Thoracic aorta (tissue), 2 donors: ENCODE data around the gene GRK1. TPM values are rescaled to one million over a fixed set of nuclear protein-coding genes. Genes with fewer than 3 reads are reported as not detected.

ENCODE experiments used
- ATAC-seq: fragments of 150-250 bp; one replicate; pipeline ENCODE4 v1.8.0; 2017; ENCODE audit warnings: low read depth; ENCODE audit not compliant: insufficient number of reproducible peaks, low FRiP score
- DNase-seq: peaks from one replicate; pipeline ENCODE4 v3.0.0-alpha.2; 2020; ENCODE audit warnings: low spot score
- H3K27ac ChIP-seq, 2 donors: fragments of 200-600 bp; sonication (generic); 1 replicate in 1 of 2; 2 replicates in 1 of 2; pipeline ENCODE4 v1.5.1; 2016; ENCODE audit warnings: mild to moderate bottlenecking in 2 of 2, moderate library complexity in 2 of 2
- H3K27me3 ChIP-seq: fragments of 200-600 bp; sonication (generic); replicated peaks from 2 replicates; pipeline ENCODE4 v1.6.0; 2016; ENCODE audit warnings: mild to moderate bottlenecking; ENCODE audit not compliant: insufficient read depth
- H3K36me3 ChIP-seq: fragments of 200-600 bp; sonication (generic); one replicate; pipeline ENCODE4 v1.5.1; 2016
- H3K4me1 ChIP-seq, 2 donors: fragments of 200-600 bp; sonication (generic); 1 replicate in 1 of 2; 2 replicates in 1 of 2; pipeline versions ENCODE4 v1.5.1 to v1.6.0; 2016; ENCODE audit warnings: low read depth in 2 of 2, mild to moderate bottlenecking in 1 of 2; ENCODE audit not compliant: control insufficient read depth in 1 of 2
- H3K4me3 ChIP-seq: fragments of 200-600 bp; sonication (generic); 2 replicates; pipeline ENCODE4 v1.5.1; 2016; ENCODE audit warnings: mild to moderate bottlenecking
- H3K9me3 ChIP-seq: fragments of 200-600 bp; sonication (generic); 2 replicates; pipeline ENCODE4 v1.5.1; 2016
- CTCF ChIP-seq: fragments of 200-600 bp; sonication (generic); IDR thresholded peaks from one replicate; pipeline ENCODE4 v1.5.1; 2019; ENCODE audit warnings: antibody characterized with exemption
- total RNA-seq, 2 donors: library from RNA; depleted of rRNA; stranded (reverse); fragments of >200 nt; gene quantifications; one replicate each; pipeline versions ENCODE4 v1.1.0 to v1.2.3, GENCODE V29; 2016

The GRK1 gene
- total RNA-seq, 2 donors from 2014 or later = not detected

DNA sequence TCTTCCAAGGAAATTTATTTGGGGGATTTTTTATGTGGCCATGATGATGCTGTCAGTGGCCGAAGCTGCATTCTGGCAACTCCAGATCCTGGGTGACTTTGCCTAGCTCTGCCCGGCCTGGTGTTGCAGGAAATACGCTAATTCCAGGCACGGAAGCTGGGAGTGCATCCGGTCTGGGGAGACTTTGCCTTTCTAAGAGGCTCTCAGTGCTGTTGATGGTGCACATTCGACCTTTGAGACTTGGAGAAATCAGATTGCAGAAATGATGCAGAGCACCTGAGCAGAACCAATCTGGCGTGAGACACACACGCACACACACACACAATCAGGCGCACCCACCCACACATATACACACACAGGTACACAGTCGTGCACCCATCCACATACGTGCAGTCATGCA, 86.2 kb downstream of the GRK1 start:
- no peak for ATAC-seq
- Histone ChIP-seq H3K27ac (no peak overlapping the region), H3K9me3 (no peaks in the 10 kb centered on the region), H3K4me3 (no peak overlapping the region), H3K27me3 (no peaks in the 10 kb centered on the region), H3K4me1 (peaks cover under 1 to 1% of the 10 kb centered on the region in 2 donors), H3K36me3 (no peaks in the 10 kb centered on the region)
- DNase-seq = no peak
- TF ChIP-seq CTCF = no peak

- no peak overlapping the region for H3K4me3 ChIP-seq
- DNase-seq (no peak), ATAC-seq (no peak)
- peaks cover 4 to 7% of the 10 kb centered on the region in 2 donors for H3K4me1 ChIP-seq
- H3K9me3 ChIP-seq = no peaks in the 10 kb centered on the region
- no peaks in the 10 kb centered on the region for H3K27me3 ChIP-seq
- no peaks in the 10 kb centered on the region for H3K36me3 ChIP-seq
- TF ChIP-seq CTCF = no peak
- H3K27ac ChIP-seq = no peak overlapping the region
Measured at GRCh38 chr13:113754242-113754641, 87.2 kb downstream of the GRK1 start.

- no peaks in the 10 kb centered on the region for H3K27me3 ChIP-seq
- no peaks in the 10 kb centered on the region for H3K36me3 ChIP-seq
- H3K9me3 ChIP-seq = no peaks in the 10 kb centered on the region
- H3K4me1 ChIP-seq = peaks cover 4 to 9% of the 10 kb centered on the region in 2 donors
- no peak for TF ChIP-seq CTCF
- DNase-seq (no peak), ATAC-seq (no peak)
- no peak overlapping the region for H3K4me3 ChIP-seq
- no peak overlapping the region for H3K27ac ChIP-seq
Measured at GRCh38 chr13:113754691-113755090, 87.7 kb downstream of the GRK1 start.

DNA sequence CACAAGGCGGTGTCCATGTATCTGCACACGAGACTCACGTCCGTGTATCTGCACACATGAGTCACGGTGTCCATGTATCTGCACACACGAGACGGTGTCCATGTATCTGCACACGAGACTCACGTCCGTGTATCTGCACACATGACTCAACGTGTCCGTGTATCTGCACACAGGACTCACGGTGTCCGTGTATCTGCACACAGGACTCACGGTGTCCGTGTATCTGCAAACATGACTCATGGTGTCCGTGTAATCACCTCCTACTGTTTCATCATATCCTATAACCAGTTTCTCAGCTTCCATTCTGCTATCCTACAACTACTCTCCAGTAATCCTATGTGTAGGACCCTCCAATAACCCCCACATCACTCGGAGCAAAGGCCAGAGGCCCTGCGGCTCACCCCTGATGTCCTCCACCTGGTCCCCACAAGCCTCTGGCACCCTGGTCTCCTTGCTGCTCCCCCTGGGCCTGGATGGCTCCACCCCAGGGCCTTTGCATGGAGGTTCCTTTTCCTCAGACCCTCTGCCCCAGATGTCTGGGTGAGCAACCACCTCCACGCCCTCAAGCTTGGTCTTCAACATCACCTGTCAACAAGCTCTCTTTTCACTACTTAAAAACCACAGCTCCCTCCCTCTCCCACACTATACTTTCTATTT, 89.5 kb downstream of the GRK1 start:
- H3K27ac ChIP-seq = no peak overlapping the region
- ATAC-seq (no peak), DNase-seq (no peak)
- H3K9me3 ChIP-seq = no peaks in the 10 kb centered on the region
- TF ChIP-seq CTCF = no peak
- peaks cover 4 to 12% of the 10 kb centered on the region in 2 donors for H3K4me1 ChIP-seq
- H3K27me3 ChIP-seq = no peaks in the 10 kb centered on the region
- no peaks in the 10 kb centered on the region for H3K36me3 ChIP-seq
- H3K4me3 ChIP-seq = no peak overlapping the region

GRCh38 chr13:113758651-113759524, 91.9 kb downstream of the GRK1 start, which contains the start of gene TMEM255B:
TMEM255B (plus strand) TSS chr13:113759226; CDS start chr13:113759270, 44 bp downstream.
- peak; percentile 49 for DNase-seq
- peak; percentile 85 for ATAC-seq
- no peaks in the 10 kb centered on the region for H3K9me3 ChIP-seq
- no peaks in the 10 kb centered on the region for H3K36me3 ChIP-seq
- peaks cover 4 to 12% of the 10 kb centered on the region in 2 donors for H3K4me1 ChIP-seq
- H3K27me3 ChIP-seq = no peaks in the 10 kb centered on the region
- peak within 1 kb of the TSS; percentile 50 to 65 for H3K27ac ChIP-seq
- peak within 1 kb of the TSS; percentile 77 for H3K4me3 ChIP-seq
- TF ChIP-seq CTCF = peak; percentile 46
